Heart right ventricle (tissue), 16 donors: ENCODE data around the gene TBC1D10B. TPM values are rescaled to one million over a fixed set of nuclear protein-coding genes. Genes with fewer than 3 reads are reported as not detected.
"Not testable (repeated sequence)": the region's sequence is repeated elsewhere in the genome, so short reads cannot be mapped to it uniquely, and the experiment has no call there.

Source experiments
- ATAC-seq, 8 donors: fragments of 200-7000 bp; cut with Tn5 transposase; one replicate each; pipeline ENCODE4 v1.9.1; 2020; ENCODE audit warnings: mild to moderate bottlenecking in 8 of 8, moderate library complexity in 8 of 8, moderate number of reproducible peaks in 1 of 8
- DNase-seq, 2 donors: peaks; one replicate each; pipeline ENCODE4 v3.0.0-alpha.2; 2020
- H3K27ac ChIP-seq, 10 donors: fragments of 200-600 bp; sonication (generic) in 2 of 10; one replicate each; pipeline versions ENCODE4 v1.5.0 to v1.8.0; 2020 to 2022; ENCODE audit warnings: mild to moderate bottlenecking in 3 of 10
- H3K27me3 ChIP-seq, 7 donors: fragments of 200-600 bp; one replicate each; pipeline ENCODE4 v1.8.0; 2021 to 2022; ENCODE audit warnings: mild to moderate bottlenecking in 2 of 7
- H3K36me3 ChIP-seq, 9 donors: fragments of 200-600 bp; sonication (generic) in 1 of 9; one replicate each; pipeline versions ENCODE4 v1.5.0 to v1.8.0; 2020 to 2022; ENCODE audit warnings: mild to moderate bottlenecking in 2 of 9
- H3K4me1 ChIP-seq, 9 donors: fragments of 200-600 bp; sonication (generic) in 1 of 9; one replicate each; pipeline versions ENCODE4 v1.5.0 to v1.8.0; 2020 to 2022; ENCODE audit warnings: mild to moderate bottlenecking in 4 of 9
- H3K4me3 ChIP-seq, 10 donors: fragments of 200-600 bp; sonication (generic) in 2 of 10; one replicate each; pipeline versions ENCODE4 v1.5.0 to v1.8.0; 2020 to 2022; ENCODE audit warnings: mild to moderate bottlenecking in 7 of 10, moderate library complexity in 2 of 10
- H3K9me3 ChIP-seq, 11 donors: fragments of 200-600 bp in 10 of 11; sonication (generic) in 2 of 11; one replicate each; pipeline versions ENCODE4 v1.5.0 to v1.8.0; 2013 to 2022; ENCODE audit warnings: mild to moderate bottlenecking in 2 of 11, control low read depth in 1 of 11, moderate library complexity in 1 of 11
- WGBS, 2 donors: extraction: QIAGEN DNeasy Blood & Tissue Kit; methylation state at CpG; one replicate each; pipeline ENCODE4 v1.1.7; 2013; ENCODE audit warnings: inconsistent platforms in 1 of 2; 5-methylcytosine and 5-hydroxymethylcytosine counted together
- intact Hi-C, 10 donors: fragments of 100-400 bp; cut with DNase I; formaldehyde crosslinking; loops; one replicate each; pipeline versions ENCODE4 v1.11.1 to v1.14.2; 2022
- polyA plus RNA-seq, 2 donors: library from polyadenylated mRNA; stranded (reverse); fragments of 200-250 nt; gene quantifications; one replicate each; pipeline ENCODE4 v1.2.3, GENCODE V29; 2013
- total RNA-seq, 10 donors: library from RNA; stranded (reverse); fragmentation: NEBNext Ultra II Directional in 3 of 10; extraction: Animal tissue kit (Norgen Biotek cat#: 25700) in 3 of 10; gene quantifications; one replicate each; pipeline versions ENCODE4 v1.2.1 to v1.2.4, GENCODE V29; 2021 to 2023
- donor health status: Arrhythmogenic right ventricular cardiomyopathy.
- donor health status: ischemic (EF 13 %, LVEDD 7.1; RV severe dilation, severe dysfunction).
- donor health status: healthy with polysubstance abuse.
- donor health status: DM: no; HTN: yes; CAD: no.
- donor health status: DM: no; HTN: no; CAD: no.
- donor health status: ischemic (EF 25% LVEDD 6.9; RV normal size, moderate dysfunction).
- donor health status: ischemic (EF 25% LVEDD 5.7; RV mildly dilated, moderate dysfunction).
- donor health status: healthy.
- donor health status: DM: yes; HTN: yes; CAD: no.
- donor health status: Ischemic cardiomyopathy.
- donor health status: ischemic (EF 35%, LVEDD 5.7; RV mildly dilated, moderate dysfunction).
- donor health status: nonischemic (EF 11% LVEDD 7.7; RV severe dilation, severe dysfunction).
- donor health status: DM: yes; HTN: yes; CAD: no.
- donor health status: PGD.
- donor health status: ischemic (EF 29% LVEDD 5.4; RV normal size, mild dysfunction).
- donor health status: nonischemic (EF 23%, LVEDD 6.1; RV moderate dilation, normal function).

The TBC1D10B gene
- total and polyA plus RNA-seq, 12 donors = 18.0 to 30.0 (median 22.5) TPM

- H3K4me3 ChIP-seq, intact Hi-C loops: not testable (repeated sequence)
- 94 to 95% methylated on average over 5 of the region's 5 CpGs for WGBS, 2 donors
Observed at GRCh38 chr16:30309255-30309654, 61.0 kb downstream of the TBC1D10B start.

More at GRCh38 chr16:30309255-30309654, 61.0 kb downstream of the TBC1D10B start:
- H3K9me3 ChIP-seq, H3K36me3 ChIP-seq, DNase-seq, ATAC-seq, H3K27me3 ChIP-seq: not testable (repeated sequence)
- Histone ChIP-seq H3K4me1 (peaks cover 0 to 18% (median 12%) of the 10 kb centered on the region in 9 donors), H3K27ac (peak overlapping the region in 1 of 10 donors; percentile 5)

Other genes with a start within 250 kb of the TBC1D10B start
- 10 to 100 TPM; 40.9 to 65.2 (median 51.8) TPM for gene MAPK3, start 247.3 kb downstream of the TBC1D10B start, total RNA-seq
- 10 to 100 TPM; 39.9 to 56.3 TPM for gene MAPK3, start 247.3 kb downstream of the TBC1D10B start, polyA plus RNA-seq
- 10 to 100 TPM in 3 of 10 donors, 1 to 10 TPM in 7; 3.3 to 54.6 (median 5.5) TPM for gene CORO1A, start 186.9 kb downstream of the TBC1D10B start, total RNA-seq
- 10 to 100 TPM; 11.5 to 15.3 TPM for gene CORO1A, start 186.9 kb downstream of the TBC1D10B start, polyA plus RNA-seq
- gene BOLA2B, start 176.8 kb downstream of the TBC1D10B start, total RNA-seq = 10 to 100 TPM; 38.2 to 74.4 (median 55.8) TPM
- gene BOLA2B, start 176.8 kb downstream of the TBC1D10B start, polyA plus RNA-seq = 100 to 1,000 TPM; 193 to 226 TPM
- gene SLX1A, start 176.6 kb downstream of the TBC1D10B start, total RNA-seq = 10 to 100 TPM in 8 of 10 donors, 1 to 10 TPM in 2; 8.3 to 29.0 (median 17.7) TPM
- 10 to 100 TPM; 56.6 to 57.8 TPM for gene SLX1A, start 176.6 kb downstream of the TBC1D10B start, polyA plus RNA-seq
- 10 to 100 TPM in 2 of 10 donors, 1 to 10 TPM in 7, under 1 TPM in 1; 0.59 to 14.5 (median 5.9) TPM for gene SULT1A3, start 171.2 kb downstream of the TBC1D10B start, total RNA-seq
- 10 to 100 TPM in 1 of 2 donors, 1 to 10 TPM in 1; 9.8 to 35.0 TPM for gene SULT1A3, start 171.2 kb downstream of the TBC1D10B start, polyA plus RNA-seq
- gene NPIPB13, start 122.0 kb downstream of the TBC1D10B start, total RNA-seq = 1 to 10 TPM in 8 of 10 donors, not detected in 2; 2.5 to 8.2 (median 4.6) TPM
- gene NPIPB13, start 122.0 kb downstream of the TBC1D10B start, polyA plus RNA-seq = 1 to 10 TPM; 2.0 to 9.8 TPM
- gene CD2BP2, start 15.2 kb downstream of the TBC1D10B start, total RNA-seq = 10 to 100 TPM; 34.9 to 48.8 (median 38.8) TPM
- gene CD2BP2, start 15.2 kb downstream of the TBC1D10B start, polyA plus RNA-seq = 10 to 100 TPM; 19.9 to 47.7 TPM
- not detected for gene MYL11, start 4.3 kb upstream of the TBC1D10B start, total RNA-seq
- gene MYL11, start 4.3 kb upstream of the TBC1D10B start, polyA plus RNA-seq = 1 to 10 TPM in 1 of 2 donors, under 1 TPM in 1; 0.41 to 3.7 TPM
- 1 to 10 TPM in 9 of 10 donors, under 1 TPM in 1; 0.97 to 6.8 (median 1.4) TPM for gene SEPTIN1, start 12.1 kb upstream of the TBC1D10B start, total RNA-seq
- gene SEPTIN1, start 12.1 kb upstream of the TBC1D10B start, polyA plus RNA-seq = 1 to 10 TPM in 1 of 2 donors, under 1 TPM in 1; 0.78 to 3.4 TPM
- gene ZNF48, start 24.9 kb upstream of the TBC1D10B start, total RNA-seq = 1 to 10 TPM; 3.2 to 6.6 (median 5.4) TPM
- gene ZNF48, start 24.9 kb upstream of the TBC1D10B start, polyA plus RNA-seq = 1 to 10 TPM; 2.2 to 8.0 TPM
- gene ZNF771, start 37.1 kb upstream of the TBC1D10B start, total RNA-seq = 1 to 10 TPM; 3.8 to 9.0 (median 5.1) TPM
- 10 to 100 TPM in 1 of 2 donors, 1 to 10 TPM in 1; 5.0 to 23.2 TPM for gene ZNF771, start 37.1 kb upstream of the TBC1D10B start, polyA plus RNA-seq
- gene DCTPP1, start 59.5 kb upstream of the TBC1D10B start, total RNA-seq = 10 to 100 TPM; 22.8 to 39.9 (median 29.7) TPM
- 10 to 100 TPM; 12.0 to 42.6 TPM for gene DCTPP1, start 59.5 kb upstream of the TBC1D10B start, polyA plus RNA-seq
- 10 to 100 TPM; 23.5 to 49.3 (median 29.3) TPM for gene SEPHS2, start 75.4 kb upstream of the TBC1D10B start, total RNA-seq
- gene SEPHS2, start 75.4 kb upstream of the TBC1D10B start, polyA plus RNA-seq = 10 to 100 TPM; 17.3 to 47.0 TPM
- gene ITGAL, start 102.2 kb upstream of the TBC1D10B start, total RNA-seq = 10 to 100 TPM in 1 of 10 donors, 1 to 10 TPM in 7, under 1 TPM in 2; 0.79 to 18.2 (median 1.9) TPM
- gene ITGAL, start 102.2 kb upstream of the TBC1D10B start, polyA plus RNA-seq = 1 to 10 TPM in 1 of 2 donors, under 1 TPM in 1; 0.52 to 1.2 TPM
- 10 to 100 TPM; 36.0 to 71.7 (median 43.3) TPM for gene ZNF768, start 156.1 kb upstream of the TBC1D10B start, total RNA-seq
- gene ZNF768, start 156.1 kb upstream of the TBC1D10B start, polyA plus RNA-seq = 10 to 100 TPM; 51.8 to 75.1 TPM
- gene ZNF747, start 164.4 kb upstream of the TBC1D10B start, total RNA-seq = 10 to 100 TPM in 7 of 10 donors, 1 to 10 TPM in 3; 8.5 to 14.3 (median 10.7) TPM
- 1 to 10 TPM; 8.5 to 9.2 TPM for gene ZNF747, start 164.4 kb upstream of the TBC1D10B start, polyA plus RNA-seq
- gene ZNF764, start 187.9 kb upstream of the TBC1D10B start, total RNA-seq = 10 to 100 TPM in 5 of 10 donors, 1 to 10 TPM in 5; 6.3 to 15.3 (median 10.3) TPM
- 10 to 100 TPM in 1 of 2 donors, 1 to 10 TPM in 1; 5.6 to 11.7 TPM for gene ZNF764, start 187.9 kb upstream of the TBC1D10B start, polyA plus RNA-seq
- 10 to 100 TPM in 7 of 10 donors, 1 to 10 TPM in 3; 6.3 to 16.2 (median 12.4) TPM for gene ZNF688, start 201.2 kb upstream of the TBC1D10B start, total RNA-seq
- 10 to 100 TPM in 1 of 2 donors, 1 to 10 TPM in 1; 9.3 to 23.8 TPM for gene ZNF688, start 201.2 kb upstream of the TBC1D10B start, polyA plus RNA-seq
- 1 to 10 TPM; 2.8 to 8.4 (median 5.4) TPM for gene ZNF785, start 215.2 kb upstream of the TBC1D10B start, total RNA-seq
- gene ZNF785, start 215.2 kb upstream of the TBC1D10B start, polyA plus RNA-seq = 1 to 10 TPM; 3.0 to 7.4 TPM
- 1 to 10 TPM; 4.0 to 7.4 (median 5.6) TPM for gene ZNF689, start 239.9 kb upstream of the TBC1D10B start, total RNA-seq
- gene ZNF689, start 239.9 kb upstream of the TBC1D10B start, polyA plus RNA-seq = 1 to 10 TPM; 2.7 to 3.1 TPM